HG02759 (cell line): ENCODE results near the gene SDK1.

Experiments
- ATAC-seq: cut with Tn5 transposase; IDR thresholded peaks from one replicate; pipeline ENCODE4 v1.9.1; 2021; ENCODE audit warnings: mild to moderate bottlenecking, moderate library complexity; ENCODE audit not compliant: unreplicated experiment

Gene SDK1

DNA sequence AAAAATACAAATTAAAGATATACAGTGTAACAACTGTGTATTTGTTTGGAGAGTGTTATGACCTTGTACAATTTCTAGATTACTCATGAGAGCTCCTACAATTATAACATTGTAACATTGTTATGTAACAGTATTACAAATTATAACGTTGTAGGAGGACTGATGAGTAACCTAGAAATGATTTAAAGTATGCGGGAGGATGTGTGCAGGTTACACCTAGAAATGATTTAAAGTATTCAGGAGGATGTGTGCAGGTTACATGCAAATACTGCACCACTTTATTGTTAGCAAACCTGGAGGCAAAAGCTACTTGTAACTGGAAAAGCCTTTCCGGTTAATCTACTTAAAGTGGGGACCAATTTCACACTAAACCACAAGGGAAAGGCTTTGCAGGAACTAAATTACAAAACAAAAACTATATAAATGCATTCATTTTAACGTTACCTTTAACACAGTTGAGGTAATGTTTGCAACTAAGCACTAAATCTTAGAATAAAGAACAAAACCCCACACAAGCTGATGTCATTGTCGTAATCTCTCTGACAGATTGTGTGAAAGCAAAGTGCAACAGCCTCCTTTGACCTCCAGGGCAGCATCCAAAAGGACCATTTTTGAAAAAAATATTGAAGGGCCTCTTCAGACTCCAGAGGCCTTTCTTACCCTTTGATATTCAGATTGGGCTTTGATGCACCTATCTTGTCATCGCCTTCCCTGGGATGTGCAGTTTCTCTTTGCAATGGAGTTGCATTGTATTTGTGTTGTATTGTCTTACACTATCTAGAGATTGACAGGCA is 858.9 kb downstream of the SDK1 start:
- no peak for ATAC-seq

DNA sequence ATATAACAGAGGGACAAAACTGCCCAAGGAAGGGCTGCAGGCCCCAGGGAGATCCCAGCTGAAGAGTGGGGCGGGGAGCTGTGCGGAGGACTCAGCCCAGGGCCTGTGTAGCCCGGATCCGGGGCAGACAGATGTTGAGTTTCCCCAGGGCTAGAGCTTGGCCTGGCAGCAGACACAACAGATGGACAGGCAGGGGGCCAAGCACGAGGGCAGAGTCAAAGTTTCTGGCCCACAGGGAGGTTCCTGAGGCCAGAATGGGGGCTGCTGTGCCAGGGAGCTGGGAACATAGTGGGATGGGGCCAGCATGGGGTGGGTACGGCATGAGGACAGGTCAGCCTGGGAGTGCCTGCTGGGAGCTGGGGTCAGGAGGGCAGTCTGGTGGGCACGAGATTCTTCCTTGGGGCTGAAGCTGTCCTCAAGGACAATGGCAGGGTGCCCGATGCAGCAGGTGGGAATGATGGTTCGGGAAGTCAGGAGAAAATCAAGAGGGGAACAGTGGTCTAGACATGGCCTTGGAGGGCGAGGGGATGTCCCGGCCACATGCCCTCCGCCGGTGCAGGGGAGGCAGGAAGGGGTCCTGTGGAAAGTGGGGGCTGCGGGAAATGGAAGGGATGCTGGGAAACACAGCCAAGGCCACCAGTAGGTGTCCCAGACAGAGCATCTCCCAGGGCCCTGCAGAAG is 862.0 kb downstream of the SDK1 start:
- ATAC-seq: no peak

DNA sequence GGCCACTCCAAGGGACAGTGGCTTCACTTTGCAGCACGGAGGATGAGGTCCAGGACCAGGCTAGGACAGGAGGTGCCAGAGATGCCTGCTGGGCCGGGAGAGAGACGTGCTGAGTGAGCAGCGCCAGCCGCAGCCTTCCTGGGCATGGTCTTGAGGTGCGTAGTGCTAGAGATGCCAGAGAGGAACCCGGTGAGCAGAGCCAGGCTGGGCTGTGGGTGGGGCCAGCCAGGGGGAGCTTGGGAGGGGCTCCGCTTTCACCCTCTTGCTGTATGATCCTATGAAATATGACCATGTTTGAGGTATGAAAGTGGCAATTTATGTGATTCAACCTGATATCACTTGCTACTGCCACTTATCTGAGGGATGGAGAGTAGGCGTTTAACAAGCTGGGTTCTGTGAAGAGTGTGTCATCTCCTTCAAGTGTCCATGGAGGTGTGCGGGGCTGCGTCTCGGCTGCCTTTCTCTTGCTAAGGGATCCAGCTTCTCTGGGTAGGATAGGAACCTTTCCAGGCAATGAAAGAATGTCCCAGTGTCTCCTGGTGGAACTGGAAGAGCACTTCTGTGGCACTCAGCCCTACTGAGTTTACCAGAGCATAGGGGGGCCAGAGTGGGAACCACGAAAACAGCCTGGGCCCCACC is 862.6 kb downstream of the SDK1 start:
- no peak for ATAC-seq

DNA sequence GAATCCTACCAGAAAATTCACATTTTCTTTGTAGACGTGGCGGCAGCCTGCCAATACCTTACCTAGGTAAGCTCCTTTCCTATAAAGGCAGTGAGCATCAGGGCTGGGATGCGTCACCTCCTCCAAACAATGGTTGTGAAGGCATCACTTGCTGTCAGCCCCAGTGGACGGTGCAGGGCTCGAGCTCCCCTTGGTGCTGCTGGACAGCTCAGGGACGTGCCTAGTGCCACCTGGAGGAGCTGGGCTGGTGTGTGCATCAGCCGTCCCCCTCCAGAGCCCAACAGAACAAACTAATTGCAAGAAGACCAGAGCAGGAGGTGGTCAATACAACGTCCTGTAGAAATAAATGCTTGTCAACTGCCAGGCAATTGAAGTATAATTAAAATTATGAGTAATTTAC is 863.5 kb downstream of the SDK1 start:
- no peak for ATAC-seq

DNA sequence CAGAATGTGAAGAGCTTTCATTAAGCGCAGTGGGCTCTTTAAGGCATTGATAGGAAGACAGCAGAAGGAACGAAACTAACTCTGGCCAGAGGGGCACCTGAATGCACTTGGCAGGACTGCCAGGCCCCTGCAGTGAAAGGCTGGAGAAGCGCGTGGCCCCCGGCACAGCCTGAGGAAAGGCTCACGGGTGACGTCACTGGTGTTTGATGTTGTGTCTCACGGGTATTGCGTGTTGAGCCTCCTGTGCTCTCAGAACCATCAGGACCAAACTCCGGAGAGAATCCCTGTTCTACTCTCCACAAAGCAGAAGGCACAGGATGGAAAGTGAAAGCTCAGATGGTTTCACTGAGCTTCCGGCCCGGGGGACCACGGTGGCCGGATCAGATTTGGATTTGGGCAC is 865.3 kb downstream of the SDK1 start:
- ATAC-seq: no peak

DNA sequence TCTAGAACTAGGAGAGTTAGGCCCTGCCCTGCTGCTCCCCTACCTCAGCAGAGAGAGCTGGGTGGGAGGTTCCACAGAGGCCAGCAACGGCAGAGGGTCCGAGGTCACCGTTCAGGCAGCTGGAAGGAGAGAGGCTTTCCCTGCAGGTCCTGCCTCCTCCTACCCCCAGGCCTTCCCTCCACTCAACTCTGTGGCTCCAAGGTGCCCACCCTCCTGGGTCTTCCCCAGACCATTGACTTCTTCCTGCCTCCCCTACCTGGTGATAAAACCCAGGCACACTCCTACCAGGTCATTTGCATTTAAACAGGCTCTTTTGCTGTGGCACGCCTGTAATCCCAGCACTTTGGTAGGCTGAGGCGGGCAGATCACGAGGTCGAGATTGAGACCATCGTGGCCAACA is 865.8 kb downstream of the SDK1 start:
- ATAC-seq: no peak

DNA sequence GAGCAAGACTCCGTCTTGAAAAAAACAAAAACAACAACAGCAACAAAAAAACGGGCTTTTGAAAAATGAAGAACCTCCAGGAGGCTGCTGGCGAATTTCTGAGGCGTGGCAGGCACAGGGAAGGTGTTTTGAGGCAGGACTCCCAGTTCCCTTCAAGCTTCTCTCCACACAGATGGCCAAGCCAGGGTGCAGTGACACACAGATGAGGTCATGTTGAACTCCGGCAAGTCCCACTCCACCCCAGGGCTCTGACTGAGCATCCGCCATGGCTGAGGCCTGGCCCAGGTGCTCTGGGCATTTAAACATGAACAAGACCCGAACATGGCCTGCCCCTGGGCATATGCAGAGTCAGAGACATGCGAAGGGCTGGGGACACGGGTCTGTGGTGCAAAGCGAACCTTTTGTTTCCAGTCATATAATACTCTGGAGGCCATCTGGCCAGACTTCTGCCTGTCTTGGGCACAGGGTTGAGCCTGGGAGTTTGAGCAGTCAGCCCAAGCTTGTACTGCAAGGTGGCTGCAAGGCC is 866.4 kb downstream of the SDK1 start:
- ATAC-seq: no peak

DNA sequence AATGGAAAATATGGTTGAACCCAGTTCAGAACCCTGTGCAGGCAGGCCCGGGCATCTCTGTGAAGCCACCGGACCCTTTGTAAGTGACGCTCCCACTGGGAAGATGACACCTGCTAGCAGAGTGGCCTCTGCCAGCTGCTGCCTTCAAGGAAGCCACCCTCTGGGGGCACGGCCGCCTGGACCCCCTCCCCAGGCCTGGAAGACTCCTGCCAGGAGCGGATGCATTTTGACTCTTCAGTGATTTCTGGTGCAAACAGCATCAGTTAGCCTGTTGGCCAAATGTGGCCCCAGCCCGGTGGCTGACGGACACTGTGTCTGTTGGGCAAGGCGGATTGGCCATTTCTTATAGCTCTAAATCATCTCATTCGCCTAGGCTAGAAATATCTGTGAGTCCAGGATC is 867.0 kb downstream of the SDK1 start:
- no peak for ATAC-seq

DNA sequence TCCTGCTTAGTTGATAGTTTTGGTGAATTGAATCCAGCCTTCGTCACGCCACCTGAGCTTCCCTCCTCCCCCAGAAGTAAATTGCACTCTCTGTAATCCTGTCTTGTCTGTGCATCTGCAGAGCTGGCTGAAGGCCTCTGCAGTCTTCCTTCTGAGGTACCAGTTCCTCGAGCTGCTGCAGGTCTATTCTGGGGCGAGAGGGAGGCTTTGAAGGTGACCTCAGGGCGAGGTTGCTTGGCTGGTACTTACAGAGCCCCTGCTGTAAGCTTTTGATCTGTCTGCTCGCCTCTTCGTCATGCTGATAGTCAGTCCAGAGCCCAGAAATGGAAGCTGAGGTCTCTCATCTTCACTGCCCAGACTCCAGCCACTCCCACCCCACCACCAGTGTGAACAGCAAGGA is 867.5 kb downstream of the SDK1 start:
- no peak for ATAC-seq

DNA sequence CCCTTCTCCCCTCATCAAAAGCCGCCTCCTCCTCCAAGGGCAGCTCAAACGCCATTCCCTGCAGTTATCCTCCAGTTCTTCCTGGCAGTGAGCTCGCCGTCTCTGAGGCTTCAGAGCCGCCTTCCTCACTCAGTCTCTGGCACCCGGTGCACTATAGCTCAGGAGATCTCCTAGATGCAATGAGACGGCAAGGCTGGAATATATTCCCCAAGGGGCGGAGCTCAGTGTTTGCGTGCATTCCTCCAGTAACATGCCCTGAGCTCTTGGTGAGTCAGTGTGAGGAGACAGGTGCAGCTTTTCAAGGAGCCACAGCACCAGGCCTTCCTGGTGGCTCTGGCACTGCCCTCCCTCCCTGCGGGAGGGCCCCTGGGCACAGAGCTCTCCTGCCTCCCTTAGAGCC is 868.4 kb downstream of the SDK1 start:
- no peak for ATAC-seq

DNA sequence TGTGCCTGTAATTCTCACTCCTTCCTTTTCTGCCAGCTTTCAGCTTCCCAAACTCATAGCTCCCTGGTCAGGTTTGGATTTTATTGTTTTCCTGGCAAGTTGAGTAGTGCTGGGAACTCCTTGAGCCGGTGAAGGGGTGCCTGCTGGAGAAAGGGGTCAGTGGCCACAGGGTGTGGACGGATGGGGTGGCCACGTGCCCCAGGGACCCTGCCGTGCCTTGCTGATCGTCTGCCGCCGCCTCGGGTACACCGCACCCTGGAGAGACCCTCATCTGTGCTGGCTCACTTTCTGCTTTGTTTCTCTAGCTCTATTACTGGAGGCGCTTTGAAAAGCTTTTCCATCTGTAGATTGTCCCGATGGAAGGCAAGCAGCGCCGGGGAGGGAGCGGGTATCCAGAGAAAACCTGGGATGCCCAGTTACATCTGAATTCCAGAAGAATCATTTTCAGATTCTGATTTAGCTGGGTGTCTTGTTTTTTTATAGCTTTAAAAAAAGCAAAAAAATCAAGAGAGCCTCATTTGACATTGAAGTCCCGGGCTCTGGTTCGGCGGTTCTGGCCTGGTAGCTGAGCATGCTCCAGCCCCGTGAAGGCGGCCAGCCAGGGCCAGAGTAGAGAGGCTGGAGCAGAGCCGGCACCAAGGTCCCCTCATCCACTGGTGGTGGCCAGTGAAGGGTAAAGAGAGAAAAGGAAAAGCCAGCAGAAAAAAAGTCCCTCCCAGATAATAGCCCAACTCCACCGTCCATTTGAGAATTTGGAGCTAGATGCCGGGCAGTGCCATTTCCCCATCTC is 870.1 kb downstream of the SDK1 start:
- no peak for ATAC-seq

DNA sequence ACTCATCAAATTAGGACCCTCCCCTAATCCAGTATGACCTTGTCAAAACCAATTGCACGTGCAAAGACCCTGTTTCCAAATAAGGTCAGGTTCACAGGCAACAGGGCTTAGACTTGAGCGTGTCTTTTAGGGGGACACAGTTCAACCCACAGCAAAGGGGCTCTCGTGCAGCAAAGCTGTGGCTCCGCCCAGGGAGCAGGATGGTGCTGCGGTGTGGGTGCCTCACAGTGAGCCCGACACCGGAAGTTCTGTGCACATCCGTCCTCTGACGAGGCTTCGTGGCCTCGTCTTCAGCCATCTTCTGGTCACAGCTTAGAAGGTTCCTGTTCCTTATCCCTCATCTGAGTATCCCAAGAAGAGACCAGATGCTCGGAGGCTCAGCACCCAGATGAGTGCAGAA is 871.8 kb downstream of the SDK1 start:
- no peak for ATAC-seq

DNA sequence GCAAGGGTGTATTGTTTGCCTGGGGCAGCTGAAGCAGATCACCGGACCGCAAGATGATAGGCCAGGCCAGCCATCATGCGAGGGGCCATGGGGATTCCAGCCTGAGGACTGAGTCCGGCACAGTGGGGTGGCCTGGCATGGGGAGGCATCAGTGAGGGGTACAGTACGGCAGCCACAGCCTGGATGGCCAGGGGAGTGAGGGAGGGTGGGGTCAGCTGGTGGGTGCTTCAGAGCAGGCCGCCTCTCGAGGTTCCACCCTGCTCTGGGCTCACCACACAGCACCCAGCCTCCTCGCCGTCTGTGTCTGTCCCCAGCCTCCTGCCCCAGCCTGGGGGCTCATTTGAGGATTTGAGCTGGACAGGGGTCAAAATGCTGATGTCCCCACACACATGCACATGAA is 872.6 kb downstream of the SDK1 start:
- ATAC-seq: no peak

DNA sequence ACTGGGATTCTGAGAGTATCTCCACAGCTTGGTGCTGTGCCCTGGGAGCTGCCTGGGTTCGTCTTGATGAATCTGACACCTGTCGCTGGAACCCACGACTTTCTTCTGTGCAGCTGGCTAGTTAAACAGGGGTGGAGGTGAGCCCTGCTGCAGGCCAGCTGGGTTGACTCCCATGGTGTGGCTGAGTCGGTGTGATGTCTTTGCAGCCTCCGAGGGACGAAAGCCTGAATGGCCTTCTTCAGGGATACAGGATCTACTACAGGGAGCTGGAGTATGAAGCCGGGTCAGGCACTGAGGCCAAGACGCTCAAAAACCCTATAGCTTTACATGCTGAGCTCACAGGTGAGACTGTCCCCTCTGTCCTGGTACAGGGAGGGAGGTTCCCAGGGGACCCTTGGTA is 873.0 kb downstream of the SDK1 start:
- no peak for ATAC-seq

DNA sequence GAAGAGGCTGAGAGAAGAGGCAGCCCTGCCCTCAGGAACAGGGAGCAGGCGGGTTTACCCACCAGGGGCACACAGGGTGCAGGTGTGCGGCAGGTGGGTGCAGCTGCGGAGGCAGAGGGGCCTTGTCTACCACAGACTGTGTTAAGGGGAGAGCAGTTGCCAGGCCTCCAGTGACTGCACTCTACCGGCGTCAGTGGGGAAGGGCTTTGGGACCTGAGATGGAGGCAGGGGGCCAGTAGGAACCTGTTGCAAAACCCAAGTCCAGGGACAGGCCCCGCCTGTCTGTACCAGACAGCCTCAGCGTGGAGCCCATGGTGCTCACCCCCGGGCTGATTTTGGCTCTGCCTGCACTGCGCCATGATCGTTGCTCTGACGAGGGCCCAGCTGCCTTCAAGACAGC is 873.4 kb downstream of the SDK1 start:
- ATAC-seq: no peak

DNA sequence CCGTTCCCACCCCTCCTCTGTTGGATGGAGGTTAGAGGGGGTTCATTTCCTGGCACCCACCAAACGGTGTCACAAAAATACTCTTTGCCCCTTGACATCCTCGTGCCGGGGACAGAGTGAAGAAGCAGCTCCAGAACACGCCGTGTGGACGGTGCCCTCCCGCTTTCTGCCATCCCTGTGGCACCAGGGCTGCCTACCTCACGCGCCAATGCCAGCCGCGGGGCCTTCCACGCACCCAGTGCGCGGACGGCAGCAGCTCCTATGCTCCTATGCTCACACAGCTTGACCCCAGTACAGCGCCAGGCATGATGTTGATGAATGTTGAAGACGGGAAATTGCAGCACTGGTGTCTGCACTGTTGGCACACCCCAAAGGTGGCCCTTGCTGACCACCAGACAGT is 873.8 kb downstream of the SDK1 start:
- no peak for ATAC-seq

DNA sequence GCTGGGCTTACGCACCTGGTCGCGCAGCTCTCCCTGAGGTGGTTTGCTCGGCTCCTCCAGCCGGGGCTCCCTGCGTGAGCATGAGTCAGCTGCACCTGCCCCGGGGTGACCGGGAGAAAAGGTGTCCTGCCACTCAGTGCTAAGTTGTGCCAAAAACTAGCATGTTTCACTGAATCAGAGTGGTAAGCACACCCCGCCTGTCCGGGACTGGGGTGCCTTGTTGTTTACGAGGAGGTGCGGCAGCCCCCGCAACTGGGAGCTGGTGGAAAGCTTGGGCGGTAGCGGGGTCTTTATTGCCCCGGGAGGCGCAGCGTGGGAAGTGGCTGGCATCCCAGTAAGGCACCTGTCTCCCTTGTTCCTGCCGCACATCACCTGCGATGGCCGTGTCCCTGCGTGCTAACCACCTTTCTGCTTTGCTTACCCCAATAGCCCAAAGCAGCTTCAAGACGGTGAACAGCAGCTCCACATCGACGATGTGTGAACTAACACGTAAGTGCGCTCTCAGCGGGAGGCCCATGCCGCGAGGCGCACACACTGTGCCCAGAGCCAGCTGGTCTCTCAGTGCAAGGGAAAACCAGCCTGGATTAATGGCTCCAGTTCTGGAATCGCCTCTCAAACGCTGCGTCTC is 874.4 kb downstream of the SDK1 start:
- ATAC-seq: no peak

DNA sequence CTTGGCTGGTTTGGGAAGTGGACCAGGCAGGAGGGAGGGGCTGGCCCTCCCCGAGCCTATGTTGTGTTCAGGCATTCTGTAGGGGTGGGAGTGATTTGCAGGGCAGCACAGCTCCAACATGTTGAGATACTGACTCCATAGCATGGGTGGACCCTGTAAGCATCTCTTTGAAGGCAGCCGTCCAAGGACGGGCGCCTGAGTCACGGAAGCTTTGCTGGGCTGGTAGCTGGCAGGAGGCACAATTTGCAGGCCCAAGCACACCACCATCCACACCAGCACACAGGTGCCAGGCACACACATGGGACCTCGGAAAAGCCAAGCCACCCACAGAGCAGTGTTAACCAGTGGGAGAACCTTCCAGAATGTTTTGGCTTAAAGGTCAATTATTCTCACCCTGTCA is 875.9 kb downstream of the SDK1 start:
- ATAC-seq: no peak

DNA sequence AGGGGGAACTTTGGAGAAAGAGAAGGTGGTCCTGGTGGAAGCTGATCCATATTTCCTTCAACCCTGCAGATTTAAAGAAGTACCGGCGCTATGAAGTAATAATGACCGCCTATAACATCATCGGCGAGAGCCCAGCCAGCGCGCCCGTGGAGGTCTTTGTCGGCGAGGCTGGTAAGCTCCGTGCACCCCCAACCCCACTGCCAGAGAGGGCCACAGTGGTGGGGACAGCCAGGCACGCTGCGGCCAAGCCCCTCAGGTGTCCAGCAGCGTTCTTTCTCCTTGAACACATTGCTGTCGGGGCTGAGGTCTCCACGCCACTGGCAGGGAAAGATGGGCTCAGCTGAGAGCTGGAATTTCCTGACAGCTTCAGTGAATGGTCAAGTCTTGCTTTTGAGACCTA is 877.4 kb downstream of the SDK1 start:
- ATAC-seq: no peak

DNA sequence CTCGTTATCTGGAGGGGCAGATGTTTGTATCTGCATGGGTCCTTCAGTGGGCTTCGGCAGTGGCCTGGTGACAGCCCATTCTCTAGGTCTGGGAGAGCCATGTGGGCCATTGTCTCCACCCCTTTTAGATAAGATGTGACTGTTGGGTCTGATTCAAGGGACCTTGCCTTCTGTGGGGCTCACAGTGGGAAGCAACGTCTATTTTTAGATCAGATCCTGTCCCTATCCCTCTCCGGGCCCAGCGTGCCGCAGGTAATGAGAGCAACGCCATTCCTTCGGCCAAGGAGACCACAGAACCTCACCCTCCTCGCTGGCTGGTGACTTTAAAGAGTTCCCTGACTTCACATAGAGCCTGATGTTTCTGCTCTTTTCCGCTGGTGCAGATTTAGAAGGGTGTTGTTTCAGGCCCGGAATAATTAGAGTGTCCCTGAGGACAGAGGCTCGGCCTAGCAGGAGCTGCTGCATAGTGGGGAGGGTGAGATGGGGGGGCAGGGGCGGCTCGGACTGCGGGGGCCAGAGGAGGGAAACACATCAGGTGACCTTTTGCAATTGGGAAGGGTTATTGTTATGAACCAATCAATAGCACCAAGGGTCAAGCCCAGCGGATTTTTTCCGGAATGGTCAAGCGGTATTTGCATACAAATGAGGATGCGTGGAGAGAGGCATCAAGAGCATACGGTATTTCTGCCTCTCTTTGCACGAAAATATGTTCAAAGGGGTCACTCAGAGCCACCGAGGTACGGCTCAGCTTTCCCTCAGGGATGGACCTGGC is 878.0 kb downstream of the SDK1 start:
- no peak for ATAC-seq
